ENCODE results near the gene FKBP7. TPM values are rescaled to one million over a fixed set of nuclear protein-coding genes. Genes with fewer than 3 reads are reported as not detected.
A peak's percentile ranks its signal among the peaks of the same experiment; 100 is the strongest.

The FKBP7 gene
- total and polyA plus RNA-seq, 2 of the 8 experiments (the other 6 are each of a cell fraction or from before 2014, with no cell fraction given): 3.6 to 7.0 TPM

DNA sequence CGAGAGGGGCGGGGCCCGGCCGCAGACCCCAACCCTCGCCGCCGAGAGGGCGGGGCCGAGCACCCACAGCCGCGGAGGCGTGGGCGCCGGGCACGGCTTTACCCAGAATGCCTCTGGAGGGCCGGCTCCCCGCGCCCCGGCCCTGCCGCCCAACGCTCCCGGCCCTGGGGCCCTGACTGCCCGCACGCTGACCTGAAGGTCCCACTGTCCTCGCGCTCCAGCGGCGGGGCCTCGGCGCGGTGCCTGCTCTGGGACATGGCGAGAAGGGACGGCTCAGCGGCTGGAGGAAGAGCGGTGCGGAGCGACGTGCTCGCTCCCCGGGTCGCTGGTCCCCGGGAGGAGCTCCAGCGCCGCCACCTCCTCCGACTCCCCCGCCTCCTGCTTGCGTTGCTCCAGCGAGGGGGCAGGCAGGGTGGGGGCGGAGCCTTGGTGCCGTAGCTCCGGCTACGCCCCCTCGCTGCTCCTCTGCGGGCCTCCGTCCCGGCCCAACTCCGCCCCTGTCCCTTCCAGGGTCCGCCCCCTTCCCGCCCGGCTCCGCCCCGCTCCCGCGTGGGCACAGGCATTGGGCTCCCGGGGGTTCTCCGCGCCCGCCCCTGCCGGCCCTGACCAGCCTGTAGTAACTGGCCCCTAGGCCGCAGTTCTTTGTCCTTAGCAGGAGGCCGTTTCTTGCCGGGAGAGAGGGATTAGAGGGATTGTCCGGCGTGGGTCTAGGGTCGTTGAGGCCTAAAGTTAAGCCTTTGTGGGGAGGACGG, 27.4 kb downstream of the FKBP7 start, which contains the start of the genes PJVK and PRKRA (continued):
- TF ChIP-seq NANOG (IDR thresholded peaks at IDR 0.05; ENCODE audit: insufficient read depth, low read depth, low read length, poor library complexity, severe bottlenecking): no peak
- no peak for TF ChIP-seq CREB1 (IDR thresholded peaks at IDR 0.05)
- no peak for TF ChIP-seq KDM5A (IDR thresholded peaks at IDR 0.05; ENCODE audit: low read length)
- TF ChIP-seq RFX5 (IDR thresholded peaks at IDR 0.05; ENCODE audit: borderline replicate concordance, low read depth, low read length): no peak
- no peak for TF ChIP-seq SP4 (IDR thresholded peaks at IDR 0.05; ENCODE audit: low read length)
- no peak for TF ChIP-seq RAD21 (IDR thresholded peaks at IDR 0.05 in 1 of 2, conservative IDR thresholded peaks at IDR 0.05 in 1 of 2; ENCODE audit: low read depth in 2 of 2, low read length in 2 of 2)
- TF ChIP-seq KDM4A (IDR thresholded peaks at IDR 0.05; ENCODE audit: low read depth, low read length, severe bottlenecking): peak; percentile 10
- TF ChIP-seq POLR2A (IDR thresholded peaks at IDR 0.05; ENCODE audit: control extremely low read depth in 1 of 2, low read depth in 2 of 2, low read length in 2 of 2): peak; percentile 89 to 97
- TF ChIP-seq TAF7 (optimal IDR thresholded peaks at IDR 0.05; ENCODE audit: borderline replicate concordance, low read depth, low read length): peak; percentile 62
- TF ChIP-seq CTBP2 (IDR thresholded peaks at IDR 0.05; ENCODE audit: borderline replicate concordance, insufficient read depth, insufficient read length, low read length): no peak
- peak; percentile 100 for TF ChIP-seq PHF8 (conservative IDR thresholded peaks at IDR 0.05; ENCODE audit: low read depth, low read length)
- peak; percentile 6 for TF ChIP-seq MAX (IDR thresholded peaks at IDR 0.05)
- TF ChIP-seq EP300 (IDR thresholded peaks at IDR 0.05; ENCODE audit: borderline replicate concordance in 1 of 2, low read depth in 2 of 2, low read length in 2 of 2): no peak
- TF ChIP-seq SIN3A (conservative IDR thresholded peaks at IDR 0.05 in 1 of 2, IDR thresholded peaks at IDR 0.05 in 1 of 2; ENCODE audit: low read depth in 1 of 2, low read length in 2 of 2): peak in 1 of 2 experiments; percentile 57; a peak in 2 of 4 replicates
- TF ChIP-seq JUND (IDR thresholded peaks at IDR 0.05; ENCODE audit: low read length): no peak
- no peak; the same call in 1 of the 2 replicates for TF ChIP-seq SRF (IDR thresholded peaks at IDR 0.05; ENCODE audit: low read depth, low read length)
- TF ChIP-seq SIRT6 (IDR thresholded peaks at IDR 0.05; ENCODE audit: low read length): no peak
- no peak; the same call in none of the 2 replicates for TF ChIP-seq CHD2 (IDR thresholded peaks at IDR 0.05; ENCODE audit: low read length)
- peak; percentile 74 for TF ChIP-seq ASH2L (IDR thresholded peaks at IDR 0.05; ENCODE audit: low read length)
- peak; percentile 84 for TF ChIP-seq POLR2AphosphoS5 (IDR thresholded peaks at IDR 0.05; ENCODE audit: low read depth, low read length)
- TF ChIP-seq, protein P1, sequence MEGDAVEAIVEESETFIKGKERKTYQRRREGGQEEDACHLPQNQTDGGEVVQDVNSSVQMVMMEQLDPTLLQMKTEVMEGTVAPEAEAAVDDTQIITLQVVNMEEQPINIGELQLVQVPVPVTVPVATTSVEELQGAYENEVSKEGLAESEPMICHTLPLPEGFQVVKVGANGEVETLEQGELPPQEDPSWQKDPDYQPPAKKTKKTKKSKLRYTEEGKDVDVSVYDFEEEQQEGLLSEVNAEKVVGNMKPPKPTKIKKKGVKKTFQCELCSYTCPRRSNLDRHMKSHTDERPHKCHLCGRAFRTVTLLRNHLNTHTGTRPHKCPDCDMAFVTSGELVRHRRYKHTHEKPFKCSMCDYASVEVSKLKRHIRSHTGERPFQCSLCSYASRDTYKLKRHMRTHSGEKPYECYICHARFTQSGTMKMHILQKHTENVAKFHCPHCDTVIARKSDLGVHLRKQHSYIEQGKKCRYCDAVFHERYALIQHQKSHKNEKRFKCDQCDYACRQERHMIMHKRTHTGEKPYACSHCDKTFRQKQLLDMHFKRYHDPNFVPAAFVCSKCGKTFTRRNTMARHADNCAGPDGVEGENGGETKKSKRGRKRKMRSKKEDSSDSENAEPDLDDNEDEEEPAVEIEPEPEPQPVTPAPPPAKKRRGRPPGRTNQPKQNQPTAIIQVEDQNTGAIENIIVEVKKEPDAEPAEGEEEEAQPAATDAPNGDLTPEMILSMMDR (IDR thresholded peaks at IDR 0.05; ENCODE audit: control extremely low read depth in 1 of 3, insufficient read depth in 1 of 3, low read depth in 1 of 3, low read length in 3 of 3): no peak

Data from H1 (cell line).